Measurements from ENCODE around the gene ZSCAN10. TPM values are rescaled to one million over a fixed set of nuclear protein-coding genes. Genes with fewer than 3 reads are reported as not detected.
A peak's percentile ranks its signal among the peaks of the same experiment; 100 is the strongest.

The ZSCAN10 gene
- total and polyA plus RNA-seq, 2 of the 13 experiments (the other 11 are each of a cell fraction or from before 2014, with no cell fraction given): not detected

DNA sequence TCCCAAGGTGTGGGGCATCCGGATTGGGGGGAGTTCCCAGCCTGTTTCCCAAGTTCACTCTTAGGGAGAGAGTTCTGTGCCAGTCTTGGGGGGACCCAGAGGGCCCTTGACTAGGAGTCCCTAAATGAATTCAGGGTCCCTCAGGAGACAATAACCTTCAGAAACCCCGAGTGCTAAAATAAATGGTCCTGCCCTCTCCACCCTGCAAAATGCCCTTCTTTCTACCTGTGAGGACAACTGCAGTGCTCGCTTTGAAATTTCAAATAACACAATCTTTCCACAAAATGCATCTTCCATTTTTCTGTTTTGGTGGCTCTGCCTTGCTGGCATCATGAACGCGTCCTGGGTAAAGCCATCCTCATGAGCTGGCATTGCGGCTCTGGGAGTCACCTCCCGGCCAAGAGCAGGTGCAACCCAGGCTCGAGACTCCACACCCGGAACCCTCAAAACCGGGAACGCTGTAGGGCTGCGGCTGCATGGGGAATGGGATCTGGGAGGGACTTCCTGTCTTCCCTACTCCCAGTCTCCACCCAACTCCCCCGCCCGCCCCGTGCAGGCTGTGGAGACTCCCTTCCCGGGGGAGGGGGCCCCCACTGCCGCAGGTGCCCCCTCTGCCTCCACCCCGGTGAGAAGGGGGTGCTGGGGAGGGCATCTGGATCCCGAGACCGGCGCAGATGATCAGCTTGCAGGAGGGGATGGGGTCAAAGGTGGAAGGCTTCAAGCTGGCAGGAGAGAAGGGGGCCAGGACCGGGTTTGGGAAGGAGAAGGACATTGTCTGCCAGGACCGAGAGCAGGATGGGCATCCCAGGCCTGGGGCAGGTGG, 13.2 kb upstream of the ZSCAN10 start, which contains the start of gene ZNF205 (continued):
- TF ChIP-seq, protein P1, sequence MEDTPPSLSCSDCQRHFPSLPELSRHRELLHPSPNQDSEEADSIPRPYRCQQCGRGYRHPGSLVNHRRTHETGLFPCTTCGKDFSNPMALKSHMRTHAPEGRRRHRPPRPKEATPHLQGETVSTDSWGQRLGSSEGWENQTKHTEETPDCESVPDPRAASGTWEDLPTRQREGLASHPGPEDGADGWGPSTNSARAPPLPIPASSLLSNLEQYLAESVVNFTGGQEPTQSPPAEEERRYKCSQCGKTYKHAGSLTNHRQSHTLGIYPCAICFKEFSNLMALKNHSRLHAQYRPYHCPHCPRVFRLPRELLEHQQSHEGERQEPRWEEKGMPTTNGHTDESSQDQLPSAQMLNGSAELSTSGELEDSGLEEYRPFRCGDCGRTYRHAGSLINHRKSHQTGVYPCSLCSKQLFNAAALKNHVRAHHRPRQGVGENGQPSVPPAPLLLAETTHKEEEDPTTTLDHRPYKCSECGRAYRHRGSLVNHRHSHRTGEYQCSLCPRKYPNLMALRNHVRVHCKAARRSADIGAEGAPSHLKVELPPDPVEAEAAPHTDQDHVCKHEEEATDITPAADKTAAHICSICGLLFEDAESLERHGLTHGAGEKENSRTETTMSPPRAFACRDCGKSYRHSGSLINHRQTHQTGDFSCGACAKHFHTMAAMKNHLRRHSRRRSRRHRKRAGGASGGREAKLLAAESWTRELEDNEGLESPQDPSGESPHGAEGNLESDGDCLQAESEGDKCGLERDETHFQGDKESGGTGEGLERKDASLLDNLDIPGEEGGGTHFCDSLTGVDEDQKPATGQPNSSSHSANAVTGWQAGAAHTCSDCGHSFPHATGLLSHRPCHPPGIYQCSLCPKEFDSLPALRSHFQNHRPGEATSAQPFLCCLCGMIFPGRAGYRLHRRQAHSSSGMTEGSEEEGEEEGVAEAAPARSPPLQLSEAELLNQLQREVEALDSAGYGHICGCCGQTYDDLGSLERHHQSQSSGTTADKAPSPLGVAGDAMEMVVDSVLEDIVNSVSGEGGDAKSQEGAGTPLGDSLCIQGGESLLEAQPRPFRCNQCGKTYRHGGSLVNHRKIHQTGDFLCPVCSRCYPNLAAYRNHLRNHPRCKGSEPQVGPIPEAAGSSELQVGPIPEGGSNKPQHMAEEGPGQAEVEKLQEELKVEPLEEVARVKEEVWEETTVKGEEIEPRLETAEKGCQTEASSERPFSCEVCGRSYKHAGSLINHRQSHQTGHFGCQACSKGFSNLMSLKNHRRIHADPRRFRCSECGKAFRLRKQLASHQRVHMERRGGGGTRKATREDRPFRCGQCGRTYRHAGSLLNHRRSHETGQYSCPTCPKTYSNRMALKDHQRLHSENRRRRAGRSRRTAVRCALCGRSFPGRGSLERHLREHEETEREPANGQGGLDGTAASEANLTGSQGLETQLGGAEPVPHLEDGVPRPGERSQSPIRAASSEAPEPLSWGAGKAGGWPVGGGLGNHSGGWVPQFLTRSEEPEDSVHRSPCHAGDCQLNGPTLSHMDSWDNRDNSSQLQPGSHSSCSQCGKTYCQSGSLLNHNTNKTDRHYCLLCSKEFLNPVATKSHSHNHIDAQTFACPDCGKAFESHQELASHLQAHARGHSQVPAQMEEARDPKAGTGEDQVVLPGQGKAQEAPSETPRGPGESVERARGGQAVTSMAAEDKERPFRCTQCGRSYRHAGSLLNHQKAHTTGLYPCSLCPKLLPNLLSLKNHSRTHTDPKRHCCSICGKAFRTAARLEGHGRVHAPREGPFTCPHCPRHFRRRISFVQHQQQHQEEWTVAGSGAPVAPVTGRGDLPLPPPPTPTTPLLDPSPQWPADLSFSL (CRISPR knock-in tag; IDR thresholded peaks at IDR 0.05): no peak
- TF ChIP-seq, protein P2, sequence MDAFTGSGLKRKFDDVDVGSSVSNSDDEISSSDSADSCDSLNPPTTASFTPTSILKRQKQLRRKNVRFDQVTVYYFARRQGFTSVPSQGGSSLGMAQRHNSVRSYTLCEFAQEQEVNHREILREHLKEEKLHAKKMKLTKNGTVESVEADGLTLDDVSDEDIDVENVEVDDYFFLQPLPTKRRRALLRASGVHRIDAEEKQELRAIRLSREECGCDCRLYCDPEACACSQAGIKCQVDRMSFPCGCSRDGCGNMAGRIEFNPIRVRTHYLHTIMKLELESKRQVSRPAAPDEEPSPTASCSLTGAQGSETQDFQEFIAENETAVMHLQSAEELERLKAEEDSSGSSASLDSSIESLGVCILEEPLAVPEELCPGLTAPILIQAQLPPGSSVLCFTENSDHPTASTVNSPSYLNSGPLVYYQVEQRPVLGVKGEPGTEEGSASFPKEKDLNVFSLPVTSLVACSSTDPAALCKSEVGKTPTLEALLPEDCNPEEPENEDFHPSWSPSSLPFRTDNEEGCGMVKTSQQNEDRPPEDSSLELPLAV (CRISPR knock-in tag; conservative IDR thresholded peaks at IDR 0.05; ENCODE audit: low read depth): no peak
- TF ChIP-seq, protein P3, sequence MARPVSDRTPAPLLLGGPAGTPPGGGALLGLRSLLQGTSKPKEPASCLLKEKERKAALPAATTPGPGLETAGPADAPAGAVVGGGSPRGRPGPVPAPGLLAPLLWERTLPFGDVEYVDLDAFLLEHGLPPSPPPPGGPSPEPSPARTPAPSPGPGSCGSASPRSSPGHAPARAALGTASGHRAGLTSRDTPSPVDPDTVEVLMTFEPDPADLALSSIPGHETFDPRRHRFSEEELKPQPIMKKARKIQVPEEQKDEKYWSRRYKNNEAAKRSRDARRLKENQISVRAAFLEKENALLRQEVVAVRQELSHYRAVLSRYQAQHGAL (CRISPR knock-in tag; IDR thresholded peaks at IDR 0.05; ENCODE audit: not compliant biosample characterization): no peak
- TF ChIP-seq ZBTB20 (CRISPR knock-in tag; IDR thresholded peaks at IDR 0.05; ENCODE audit: borderline replicate concordance, low read depth) (peak; percentile 71; the same call in 1 of the 2 replicates), TBL1XR1 (IDR thresholded peaks at IDR 0.05; ENCODE audit: borderline replicate concordance, low read length, partially characterized antibody) (no peak), SNAPC2 (CRISPR knock-in tag; IDR thresholded peaks at IDR 0.05) (no peak), ASH2L (IDR thresholded peaks at IDR 0.05; ENCODE audit: insufficient read length, low read depth, low read length) (peak; percentile 55), NFIB (CRISPR knock-in tag; IDR thresholded peaks at IDR 0.05; ENCODE audit: borderline replicate concordance) (no peak), ZNF567 (CRISPR knock-in tag; IDR thresholded peaks at IDR 0.05; ENCODE audit: borderline replicate concordance) (no peak; the same call in 1 of the 2 replicates), ZNF660 (CRISPR knock-in tag; IDR thresholded peaks at IDR 0.05; ENCODE audit: borderline replicate concordance, low read depth) (no peak), HNF4G (IDR thresholded peaks at IDR 0.05; ENCODE audit: borderline replicate concordance, low read depth, low read length) (no peak; the same call in 1 of the 2 replicates), HNF4G (CRISPR knock-in tag; IDR thresholded peaks at IDR 0.05; ENCODE audit: borderline replicate concordance, low read depth) (no peak), ZNF883 (CRISPR knock-in tag; IDR thresholded peaks at IDR 0.05; ENCODE audit: not compliant biosample characterization) (peak; percentile 47), ZNF589 (CRISPR knock-in tag; conservative IDR thresholded peaks at IDR 0.05) (no peak; the same call in 1 of the 2 replicates), ZFP36L2 (CRISPR knock-in tag; IDR thresholded peaks at IDR 0.05) (no peak)
- TF ChIP-seq, protein P4, sequence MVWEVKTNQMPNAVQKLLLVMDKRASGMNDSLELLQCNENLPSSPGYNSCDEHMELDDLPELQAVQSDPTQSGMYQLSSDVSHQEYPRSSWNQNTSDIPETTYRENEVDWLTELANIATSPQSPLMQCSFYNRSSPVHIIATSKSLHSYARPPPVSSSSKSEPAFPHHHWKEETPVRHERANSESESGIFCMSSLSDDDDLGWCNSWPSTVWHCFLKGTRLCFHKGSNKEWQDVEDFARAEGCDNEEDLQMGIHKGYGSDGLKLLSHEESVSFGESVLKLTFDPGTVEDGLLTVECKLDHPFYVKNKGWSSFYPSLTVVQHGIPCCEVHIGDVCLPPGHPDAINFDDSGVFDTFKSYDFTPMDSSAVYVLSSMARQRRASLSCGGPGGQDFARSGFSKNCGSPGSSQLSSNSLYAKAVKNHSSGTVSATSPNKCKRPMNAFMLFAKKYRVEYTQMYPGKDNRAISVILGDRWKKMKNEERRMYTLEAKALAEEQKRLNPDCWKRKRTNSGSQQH (CRISPR knock-in tag; IDR thresholded peaks at IDR 0.05; ENCODE audit: low read depth): peak; percentile 28; the same call in 1 of the 2 replicates
- TF ChIP-seq, protein P5, sequence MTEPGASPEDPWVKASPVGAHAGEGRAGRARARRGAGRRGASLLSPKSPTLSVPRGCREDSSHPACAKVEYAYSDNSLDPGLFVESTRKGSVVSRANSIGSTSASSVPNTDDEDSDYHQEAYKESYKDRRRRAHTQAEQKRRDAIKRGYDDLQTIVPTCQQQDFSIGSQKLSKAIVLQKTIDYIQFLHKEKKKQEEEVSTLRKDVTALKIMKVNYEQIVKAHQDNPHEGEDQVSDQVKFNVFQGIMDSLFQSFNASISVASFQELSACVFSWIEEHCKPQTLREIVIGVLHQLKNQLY (CRISPR knock-in tag; IDR thresholded peaks at IDR 0.05): no peak
